HFF-Myc (cell line): ENCODE results near the gene NDUFV1.
"Not testable (repeated sequence)": the region's sequence is repeated elsewhere in the genome, so short reads cannot be mapped to it uniquely, and the experiment has no call there.

Source experiments
- DNase-seq: peaks from one replicate; pipeline ENCODE4 v3.0.0-alpha.2; 2011; ENCODE audit warnings: low read depth; ENCODE audit errors: extremely low read depth
- H3K4me3 ChIP-seq: replicated peaks from 2 replicates; pipeline ENCODE4 v1.5.1; 2011; ENCODE audit warnings: low read depth, mild to moderate bottlenecking, control low read depth, low read length
- CTCF ChIP-seq: IDR thresholded peaks from 2 replicates; pipeline ENCODE4 v1.5.1; 2012; ENCODE audit warnings: mild to moderate bottlenecking, low read depth, low read length, control low read depth; ENCODE audit errors: missing control alignments

The NDUFV1 gene

GRCh38 chr11:67616431-67617242, 9.9 kb downstream of the NDUFV1 start:
- no peak overlapping the region for H3K4me3 ChIP-seq
- TF ChIP-seq CTCF: no peak

GRCh38 chr11:67617243-67617953, 10.7 kb downstream of the NDUFV1 start:
- H3K4me3 ChIP-seq: no peak overlapping the region
- DNase-seq: no peak
- no peak for TF ChIP-seq CTCF

More at GRCh38 chr11:67616431-67617242, 9.9 kb downstream of the NDUFV1 start:
- no peak for DNase-seq

- not testable (repeated sequence) for H3K4me3 ChIP-seq, DNase-seq
Observed at GRCh38 chr11:67618901-67619659, 12.3 kb downstream of the NDUFV1 start.

GRCh38 chr11:67619683-67620618, 13.2 kb downstream of the NDUFV1 start:
- not testable (repeated sequence) for DNase-seq

GRCh38 chr11:67620621-67621020, 13.9 kb downstream of the NDUFV1 start:
- not testable (repeated sequence) for H3K4me3 ChIP-seq, DNase-seq

More at GRCh38 chr11:67619683-67620618, 13.2 kb downstream of the NDUFV1 start:
- H3K4me3 ChIP-seq: not testable (repeated sequence)

- not testable (repeated sequence) for DNase-seq, H3K4me3 ChIP-seq
Observed at GRCh38 chr11:67621928-67622327, 15.2 kb downstream of the NDUFV1 start.

GRCh38 chr11:67622905-67623304, 16.2 kb downstream of the NDUFV1 start:
- not testable (repeated sequence) for H3K4me3 ChIP-seq, DNase-seq

GRCh38 chr11:67623795-67624194, 17.1 kb downstream of the NDUFV1 start:
- not testable (repeated sequence) for DNase-seq, H3K4me3 ChIP-seq

- not testable (repeated sequence) for DNase-seq, H3K4me3 ChIP-seq
Observed at GRCh38 chr11:67626131-67626833, 19.5 kb downstream of the NDUFV1 start.

GRCh38 chr11:67626970-67627369, 20.2 kb downstream of the NDUFV1 start:
- TF ChIP-seq CTCF: no peak
- no peak overlapping the region for H3K4me3 ChIP-seq
- DNase-seq: no peak
